HG02763 (cell line): ENCODE results near the gene PTPN13.
"Not testable (repeated sequence)": the region's sequence is repeated elsewhere in the genome, so short reads cannot be mapped to it uniquely, and the experiment has no call there.

Experiments used
- ATAC-seq: cut with Tn5 transposase; IDR thresholded peaks from one replicate; pipeline ENCODE4 v1.9.1; 2021; ENCODE audit warnings: mild to moderate bottlenecking, moderate library complexity; ENCODE audit not compliant: unreplicated experiment

The PTPN13 gene

GRCh38 chr4:86688026-86688425, 93.9 kb downstream of the PTPN13 start:
- no peak for ATAC-seq

GRCh38 chr4:86704601-86705000, 110.5 kb downstream of the PTPN13 start:
- no peak for ATAC-seq

- ATAC-seq = no peak
Measured at GRCh38 chr4:86706923-86707597, 112.9 kb downstream of the PTPN13 start.

GRCh38 chr4:86717651-86718050, 123.5 kb downstream of the PTPN13 start:
- ATAC-seq = no peak

- no peak for ATAC-seq
Measured at GRCh38 chr4:86718152-86718551, 124.0 kb downstream of the PTPN13 start.

GRCh38 chr4:86719149-86719548, 125.0 kb downstream of the PTPN13 start:
- not testable (repeated sequence) for ATAC-seq

GRCh38 chr4:86720508-86721068, 126.5 kb downstream of the PTPN13 start:
- ATAC-seq = no peak

- no peak for ATAC-seq
Measured at GRCh38 chr4:86721412-86721811, 127.3 kb downstream of the PTPN13 start.

- ATAC-seq = no peak
Measured at GRCh38 chr4:86730310-86730709, 136.2 kb downstream of the PTPN13 start.

- ATAC-seq = no peak
Measured at GRCh38 chr4:86737244-86737643, 143.1 kb downstream of the PTPN13 start.

GRCh38 chr4:86741846-86742245, 147.7 kb downstream of the PTPN13 start:
- ATAC-seq = no peak

- no peak for ATAC-seq
Measured at GRCh38 chr4:86744570-86744969, 150.5 kb downstream of the PTPN13 start.

GRCh38 chr4:86749121-86749520, 155.0 kb downstream of the PTPN13 start:
- no peak for ATAC-seq

GRCh38 chr4:86755388-86755787, 161.3 kb downstream of the PTPN13 start:
- no peak for ATAC-seq

GRCh38 chr4:86757468-86757867, 163.4 kb downstream of the PTPN13 start:
- ATAC-seq = no peak

- no peak for ATAC-seq
Measured at GRCh38 chr4:86759298-86759697, 165.2 kb downstream of the PTPN13 start.

- no peak for ATAC-seq
Measured at GRCh38 chr4:86762649-86763048, 168.5 kb downstream of the PTPN13 start.

- ATAC-seq = no peak
Measured at GRCh38 chr4:86769794-86770193, 175.7 kb downstream of the PTPN13 start.

GRCh38 chr4:86771141-86771540, 177.0 kb downstream of the PTPN13 start:
- ATAC-seq = no peak

- ATAC-seq = no peak
Measured at GRCh38 chr4:86775061-86775460, 180.9 kb downstream of the PTPN13 start.

- ATAC-seq = no peak
Measured at GRCh38 chr4:86778175-86778574, 184.1 kb downstream of the PTPN13 start.

- ATAC-seq = no peak
Measured at GRCh38 chr4:86788826-86789225, 194.7 kb downstream of the PTPN13 start.

- no peak for ATAC-seq
Measured at GRCh38 chr4:86791126-86791525, 197.0 kb downstream of the PTPN13 start.
